K562 (cell line): ENCODE measurements around the gene PIN1.

Source experiments
- ARID2 ChIP-seq: fragments of 450-650 bp; IDR thresholded peaks from 2 replicates; pipeline ENCODE4 v1.6.1; 2017; ENCODE audit warnings: antibody characterized with exemption, mild to moderate bottlenecking
- BHLHE40 ChIP-seq: IDR thresholded peaks from 2 replicates; pipeline ENCODE4 v1.6.1; 2011; ENCODE audit warnings: low read length, improper control_type of control experiment
- BRCA1 ChIP-seq, 2 experiments: fragments of 450-650 bp in 1 of 2; sonication (generic) in 1 of 2; formaldehyde crosslinking in 1 of 2; IDR thresholded peaks; 2 replicates each; pipeline versions ENCODE4 v1.5.0 to v1.6.1; 2017 to 2020; ENCODE audit warnings: mild to moderate bottlenecking in 1 of 2, missing genetic modification reagents in 1 of 2
- EZH2 ChIP-seq: IDR thresholded peaks from 2 replicates; pipeline ENCODE4 v1.6.1; 2012; ENCODE audit warnings: low read depth, mild to moderate bottlenecking, inconsistent platforms, low read length, borderline replicate concordance
- KLF16 ChIP-seq: IDR thresholded peaks from 2 replicates; pipeline ENCODE4 v1.6.1; 2016; ENCODE audit warnings: antibody characterized with exemption
- MLX ChIP-seq, 2 experiments: fragments of 450-650 bp in 1 of 2; sonication (generic) in 1 of 2; formaldehyde crosslinking; conservative IDR thresholded peaks; 2 replicates each; pipeline versions ENCODE4 v1.4.0 to v1.8.1; 2020 to 2022; ENCODE audit warnings: mild to moderate bottlenecking in 1 of 2, missing genetic modification reagents in 1 of 2
- MTF1 ChIP-seq: fragments of 250-450 bp; sonication (Bioruptor Pico); IDR thresholded peaks from 2 replicates; pipeline ENCODE4 v1.9.0; 2021; ENCODE audit warnings: moderate library complexity, mild to moderate bottlenecking, inconsistent platforms, borderline replicate concordance
- PATZ1 ChIP-seq: fragments of 250-450 bp; sonication (Bioruptor Pico); IDR thresholded peaks from 2 replicates; pipeline ENCODE4 v1.5.0; 2020; ENCODE audit warnings: mild to moderate bottlenecking, borderline replicate concordance
- REST ChIP-seq, 2 experiments: fragments of 450-650 bp; formaldehyde crosslinking in 1 of 2; IDR thresholded peaks; 2 replicates each; pipeline versions ENCODE4 v1.4.0 to v1.6.1; 2014 to 2020; ENCODE audit warnings: mild to moderate bottlenecking in 2 of 2, borderline replicate concordance in 1 of 2, low read depth in 1 of 2
- TF ChIP-seq, protein P1 (sequence below), 3 experiments: IDR thresholded peaks in 2 of 3; conservative IDR thresholded peaks in 1 of 3; 2 replicates each; pipeline ENCODE4 v1.5.1; 2011 to 2012; ENCODE audit warnings: low read length in 3 of 3, mild to moderate bottlenecking in 3 of 3, control low read depth in 2 of 3, improper control_type of control experiment in 1 of 3, inconsistent platforms in 1 of 3, low read depth in 1 of 3, mixed read lengths in 1 of 3, moderate library complexity in 1 of 3; ENCODE audit not compliant: insufficient read depth in 2 of 3
- TF ChIP-seq, protein P2 (sequence below): fragments of 450-650 bp; formaldehyde crosslinking; IDR thresholded peaks from 2 replicates; pipeline ENCODE4 v1.4.0; 2022; ENCODE audit warnings: missing genetic modification characterization

- no peak for TF ChIP-seq BRCA1 (IDR thresholded peaks at IDR 0.05)
- no peak for TF ChIP-seq BRCA1 (CRISPR knock-in tag; IDR thresholded peaks at IDR 0.05)
- TF ChIP-seq, protein P1, sequence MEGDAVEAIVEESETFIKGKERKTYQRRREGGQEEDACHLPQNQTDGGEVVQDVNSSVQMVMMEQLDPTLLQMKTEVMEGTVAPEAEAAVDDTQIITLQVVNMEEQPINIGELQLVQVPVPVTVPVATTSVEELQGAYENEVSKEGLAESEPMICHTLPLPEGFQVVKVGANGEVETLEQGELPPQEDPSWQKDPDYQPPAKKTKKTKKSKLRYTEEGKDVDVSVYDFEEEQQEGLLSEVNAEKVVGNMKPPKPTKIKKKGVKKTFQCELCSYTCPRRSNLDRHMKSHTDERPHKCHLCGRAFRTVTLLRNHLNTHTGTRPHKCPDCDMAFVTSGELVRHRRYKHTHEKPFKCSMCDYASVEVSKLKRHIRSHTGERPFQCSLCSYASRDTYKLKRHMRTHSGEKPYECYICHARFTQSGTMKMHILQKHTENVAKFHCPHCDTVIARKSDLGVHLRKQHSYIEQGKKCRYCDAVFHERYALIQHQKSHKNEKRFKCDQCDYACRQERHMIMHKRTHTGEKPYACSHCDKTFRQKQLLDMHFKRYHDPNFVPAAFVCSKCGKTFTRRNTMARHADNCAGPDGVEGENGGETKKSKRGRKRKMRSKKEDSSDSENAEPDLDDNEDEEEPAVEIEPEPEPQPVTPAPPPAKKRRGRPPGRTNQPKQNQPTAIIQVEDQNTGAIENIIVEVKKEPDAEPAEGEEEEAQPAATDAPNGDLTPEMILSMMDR (IDR thresholded peaks at IDR 0.05 in 2 of 3, conservative IDR thresholded peaks at IDR 0.05 in 1 of 3; ENCODE audit: insufficient read depth in 2 of 3, low read depth in 1 of 3, low read length in 3 of 3): no peak
- no peak for TF ChIP-seq EZH2
- no peak for TF ChIP-seq REST (IDR thresholded peaks at IDR 0.05; ENCODE audit: borderline replicate concordance)
- no peak for TF ChIP-seq REST (CRISPR knock-in tag; IDR thresholded peaks at IDR 0.05; ENCODE audit: low read depth)
- no peak for TF ChIP-seq MLX (CRISPR knock-in tag; conservative IDR thresholded peaks at IDR 0.05)
- TF ChIP-seq BHLHE40: no peak
- TF ChIP-seq PATZ1 (CRISPR knock-in tag): no peak
- no peak for TF ChIP-seq MTF1 (CRISPR knock-in tag)
- TF ChIP-seq KLF16: no peak
- TF ChIP-seq ARID2: no peak
- TF ChIP-seq, protein P2, sequence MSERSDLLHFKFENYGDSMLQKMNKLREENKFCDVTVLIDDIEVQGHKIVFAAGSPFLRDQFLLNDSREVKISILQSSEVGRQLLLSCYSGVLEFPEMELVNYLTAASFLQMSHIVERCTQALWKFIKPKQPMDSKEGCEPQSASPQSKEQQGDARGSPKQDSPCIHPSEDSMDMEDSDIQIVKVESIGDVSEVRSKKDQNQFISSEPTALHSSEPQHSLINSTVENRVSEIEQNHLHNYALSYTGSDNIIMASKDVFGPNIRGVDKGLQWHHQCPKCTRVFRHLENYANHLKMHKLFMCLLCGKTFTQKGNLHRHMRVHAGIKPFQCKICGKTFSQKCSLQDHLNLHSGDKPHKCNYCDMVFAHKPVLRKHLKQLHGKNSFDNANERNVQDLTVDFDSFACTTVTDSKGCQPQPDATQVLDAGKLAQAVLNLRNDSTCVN (CRISPR knock-in tag): no peak
Observed at GRCh38 chr19:9839415-9839814, 4.3 kb downstream of the PIN1 start.
